Activated CD8-positive, alpha-beta T cell treated with anti-CD3 and anti-CD28 coated beads for 36 hours (primary cell): Measurements from ENCODE around the gene NCBP2. TPM values are rescaled to one million over a fixed set of nuclear protein-coding genes. Genes with fewer than 3 reads are reported as not detected.

Source experiments
- ATAC-seq: fragments of 200-7000 bp; cut with Tn5 transposase; one replicate; pipeline ENCODE4 v1.10.0; 2021; ENCODE audit warnings: mild to moderate bottlenecking, moderate library complexity
- CTCF ChIA-PET: fragments of 350-600 bp; sonication (Branson Sonifier 250); formaldehyde crosslinking; loops from one replicate; lab custom pipeline; 2021; ENCODE audit warnings: antibody characterized with exemption; lab: Charles Lee
- POLR2A ChIA-PET: fragments of 350-600 bp; sonication (Branson Sonifier 250); formaldehyde crosslinking; loops from one replicate; lab custom pipeline; 2021; ENCODE audit warnings: antibody characterized with exemption; lab: Charles Lee
- DNase-seq: peaks from one replicate; pipeline ENCODE4 v3.0.0-alpha.2; 2020
- H3K27ac Mint-ChIP-seq: one replicate; pipeline ENCODE4 v1.8.0; 2021; ENCODE audit warnings: mild to moderate bottlenecking, mixed read lengths
- H3K27me3 Mint-ChIP-seq: one replicate; pipeline ENCODE4 v1.8.0; 2021; ENCODE audit warnings: mixed read lengths
- H3K36me3 Mint-ChIP-seq: one replicate; pipeline ENCODE4 v1.8.0; 2021; ENCODE audit warnings: low read depth, mixed read lengths
- H3K4me1 Mint-ChIP-seq: one replicate; pipeline ENCODE4 v1.8.0; 2021; ENCODE audit warnings: low read depth, mixed read lengths
- H3K4me3 Mint-ChIP-seq: one replicate; pipeline ENCODE4 v1.8.0; 2021; ENCODE audit warnings: mild to moderate bottlenecking, moderate library complexity, mixed read lengths
- H3K9me3 Mint-ChIP-seq: one replicate; pipeline ENCODE4 v1.8.0; 2021; ENCODE audit warnings: mixed read lengths
- CTCF ChIP-seq: fragments of 200-600 bp; IDR thresholded peaks from one replicate; pipeline ENCODE4 v1.8.0; 2022; ENCODE audit warnings: antibody characterized with exemption, mild to moderate bottlenecking
- intact Hi-C: fragments of 100-400 bp; cut with micrococcal nuclease; formaldehyde crosslinking; loops from one replicate; pipeline ENCODE4 v1.10.0; 2022
- total RNA-seq, 2 experiments: library from RNA; stranded (reverse); gene quantifications; one replicate each; pipeline ENCODE4 v1.2.3, GENCODE V29; 2021

NCBP2 gene
- total RNA-seq, 2 experiments from 2014 or later: 107 to 111 TPM

GRCh38 chr3:196965804-196966173 lies 23.5 kb upstream of the NCBP2 start:
- intact Hi-C loops: loop anchor here (5.0 kb wide), 1 partner anchor 128 kb away; no protein-coding TSS in a partner anchor
- DNase-seq (no peak), ATAC-seq (no peak)
- Mint-ChIP-seq H3K4me3 (no peak overlapping the region), H3K4me1 (peaks cover 7% of the 10 kb centered on the region), H3K27ac (no peak overlapping the region), H3K9me3 (no peaks in the 10 kb centered on the region), H3K36me3 (no peaks in the 10 kb centered on the region), H3K27me3 (peaks cover 12% of the 10 kb centered on the region)
- ChIA-PET POLR2A (interaction anchor here (1.7 kb wide), 1 partner anchor 22 kb away, joined by 4 read pairs; no protein-coding TSS in a partner anchor), CTCF (interaction anchor here (0.6 kb wide), 1 partner anchor 56 kb away, joined by 3 read pairs; no protein-coding TSS in a partner anchor)
- no peak for TF ChIP-seq CTCF

GRCh38 chr3:196965112-196965803 lies 22.9 kb upstream of the NCBP2 start:
- no peak overlapping the region for H3K27ac Mint-ChIP-seq
- H3K9me3 Mint-ChIP-seq: no peaks in the 10 kb centered on the region
- ChIA-PET CTCF (interaction anchor here (0.6 kb wide), 1 partner anchor 56 kb away, joined by 3 read pairs; no protein-coding TSS in a partner anchor), POLR2A (interaction anchor here (1.7 kb wide), 1 partner anchor 22 kb away, joined by 4 read pairs; no protein-coding TSS in a partner anchor)
- no peak overlapping the region for H3K4me3 Mint-ChIP-seq
- DNase-seq (no peak), ATAC-seq (no peak)
- no peaks in the 10 kb centered on the region for H3K36me3 Mint-ChIP-seq
- intact Hi-C loops: loop anchor here (5.0 kb wide), 1 partner anchor 128 kb away; no protein-coding TSS in a partner anchor
- H3K27me3 Mint-ChIP-seq: peaks cover 7% of the 10 kb centered on the region
- H3K4me1 Mint-ChIP-seq: peaks cover 4% of the 10 kb centered on the region
- no peak for TF ChIP-seq CTCF

DNA sequence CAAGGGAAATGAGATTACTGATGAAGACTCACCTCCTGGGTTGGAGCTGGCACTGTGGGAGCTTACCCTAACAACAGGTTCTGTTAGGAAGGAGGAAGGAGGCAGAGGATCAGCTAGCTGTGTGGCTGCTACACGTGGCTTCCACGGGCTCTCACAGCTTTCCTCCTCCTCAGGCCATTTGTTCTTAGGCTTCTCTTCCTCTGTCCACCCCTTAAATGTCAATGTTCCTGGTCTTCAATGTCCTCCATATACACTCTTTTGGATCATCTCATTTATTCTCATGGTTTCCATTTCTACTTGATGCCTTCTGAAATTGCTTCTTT lies 21.3 kb upstream of the NCBP2 start:
- H3K9me3 Mint-ChIP-seq: no peaks in the 10 kb centered on the region
- H3K36me3 Mint-ChIP-seq: no peaks in the 10 kb centered on the region
- H3K27me3 Mint-ChIP-seq: peaks cover 6% of the 10 kb centered on the region
- ATAC-seq: no peak
- peaks cover 4% of the 10 kb centered on the region for H3K4me1 Mint-ChIP-seq
- no peak overlapping the region for H3K4me3 Mint-ChIP-seq
- no peak for DNase-seq
- no peak overlapping the region for H3K27ac Mint-ChIP-seq
- intact Hi-C loops: no loop called here
- CTCF ChIA-PET: interaction anchor here (0.8 to 1.3 kb wide), 3 partner anchors 21 to 125 kb away, joined by 3 read pairs; partner anchors contain the start of gene NCBP2
- no peak for TF ChIP-seq CTCF
- POLR2A ChIA-PET: no interaction called here

DNA sequence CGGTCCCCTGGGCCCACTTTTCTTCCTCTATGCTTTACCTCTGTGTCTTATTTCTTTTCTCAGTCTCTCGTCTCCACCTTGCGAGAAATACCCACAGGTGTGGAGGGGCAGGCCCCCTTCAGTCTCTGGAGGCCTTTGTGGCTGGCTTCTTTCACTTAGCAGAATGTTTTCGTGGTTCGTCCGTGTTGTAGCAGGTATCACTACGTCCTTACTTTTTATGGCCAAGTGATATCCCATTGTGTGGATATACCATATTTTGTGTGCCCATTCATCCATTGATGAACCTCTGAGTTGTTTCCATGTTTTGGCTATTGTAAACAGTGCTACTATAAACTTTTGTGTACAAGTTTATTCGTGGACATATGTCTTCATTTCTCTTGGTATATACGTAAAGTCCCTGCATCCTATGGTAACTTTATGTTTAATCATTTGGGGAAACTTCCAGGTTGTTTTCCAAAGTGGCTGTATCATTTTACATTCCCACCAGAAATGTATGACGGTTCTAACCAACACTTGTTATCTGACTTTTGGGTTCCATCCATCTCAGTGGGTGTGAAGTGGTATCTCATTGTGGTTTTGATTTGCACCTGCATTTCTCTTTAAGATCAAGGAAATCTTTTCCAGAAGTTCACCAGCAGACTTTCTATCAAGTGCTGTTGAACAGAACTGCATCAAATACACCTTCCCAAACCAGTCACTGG lies 20.8 kb upstream of the NCBP2 start:
- H3K4me3 Mint-ChIP-seq: no peak overlapping the region
- no peak overlapping the region for H3K27ac Mint-ChIP-seq
- ChIA-PET CTCF (interaction anchor here (0.8 to 1.3 kb wide), 3 partner anchors 21 to 125 kb away, joined by 3 read pairs; partner anchors contain the start of gene NCBP2), POLR2A (no interaction called here)
- H3K36me3 Mint-ChIP-seq: no peaks in the 10 kb centered on the region
- no peak for DNase-seq
- no peak for ATAC-seq
- no peak for TF ChIP-seq CTCF
- intact Hi-C loops: no loop called here
- peaks cover 4% of the 10 kb centered on the region for H3K4me1 Mint-ChIP-seq
- no peaks in the 10 kb centered on the region for H3K9me3 Mint-ChIP-seq
- H3K27me3 Mint-ChIP-seq: peaks cover 6% of the 10 kb centered on the region
